ENCODE measurements around the gene CMIP.

CMIP gene

GRCh38 chr16:81718637-81719036 lies 274.0 kb downstream of the CMIP start:
- no peak overlapping the region for H3K4me3 ChIP-seq (ENCODE audit: low read depth, low read length)
- DNase-seq (ENCODE audit: low read depth), result no peak
- no peak for TF ChIP-seq CTCF (IDR thresholded peaks at IDR 0.05; ENCODE audit: low read depth, low read length, missing control alignments)

GRCh38 chr16:81719993-81720392 lies 275.4 kb downstream of the CMIP start:
- no peak overlapping the region for H3K4me3 ChIP-seq (ENCODE audit: low read depth, low read length)
- no peak for DNase-seq (ENCODE audit: low read depth)
- TF ChIP-seq CTCF (IDR thresholded peaks at IDR 0.05; ENCODE audit: low read depth, low read length, missing control alignments), result no peak

- TF ChIP-seq CTCF (IDR thresholded peaks at IDR 0.05; ENCODE audit: low read depth, low read length, missing control alignments), result no peak
- no peak overlapping the region for H3K4me3 ChIP-seq (ENCODE audit: low read depth, low read length)
- no peak for DNase-seq (ENCODE audit: low read depth)
These were observed 276.6 kb downstream of the CMIP start for GRCh38 chr16:81720973-81721906.

GRCh38 chr16:81723098-81723723 lies 278.6 kb downstream of the CMIP start:
- H3K4me3 ChIP-seq (ENCODE audit: low read depth, low read length), result no peak overlapping the region
- peak; percentile 68 for DNase-seq (ENCODE audit: low read depth)
- peak; percentile 66 for TF ChIP-seq CTCF (IDR thresholded peaks at IDR 0.05; ENCODE audit: low read depth, low read length, missing control alignments)

- H3K4me3 ChIP-seq (ENCODE audit: low read depth, low read length), result no peak overlapping the region
These were observed 283.8 kb downstream of the CMIP start for GRCh38 chr16:81728435-81728834.

GRCh38 chr16:81729451-81729850 lies 284.8 kb downstream of the CMIP start:
- DNase-seq (ENCODE audit: low read depth), result no peak
- H3K4me3 ChIP-seq (ENCODE audit: low read depth, low read length), result no peak overlapping the region
- peak; percentile 50 for TF ChIP-seq CTCF (IDR thresholded peaks at IDR 0.05; ENCODE audit: low read depth, low read length, missing control alignments)

More at GRCh38 chr16:81728435-81728834, 283.8 kb downstream of the CMIP start:
- no peak for TF ChIP-seq CTCF (IDR thresholded peaks at IDR 0.05; ENCODE audit: low read depth, low read length, missing control alignments)
- DNase-seq (ENCODE audit: low read depth), result no peak

Data from GM12864 (cell line).